Measurements from ENCODE around the gene EDN2.

Gene EDN2

GRCh38 chr1:41483960-41484401 is 502 bp downstream of the EDN2 start:
- no peak for TF ChIP-seq REST (IDR thresholded peaks at IDR 0.05; ENCODE audit: insufficient read depth in 1 of 2, low read depth in 2 of 2, low read length in 2 of 2)
- no peak for TF ChIP-seq POLR2AphosphoS5 (IDR thresholded peaks at IDR 0.05; ENCODE audit: low read depth, low read length)
- no peak for TF ChIP-seq FOXP2 (optimal IDR thresholded peaks at IDR 0.05; ENCODE audit: borderline replicate concordance, extremely low read depth, extremely low read length, insufficient read depth)
- no peak for TF ChIP-seq SIN3A (IDR thresholded peaks at IDR 0.05; ENCODE audit: borderline replicate concordance, insufficient read depth, low read length)
- TF ChIP-seq TAF1 (IDR thresholded peaks at IDR 0.05; ENCODE audit: borderline replicate concordance, insufficient read depth, low read length): no peak

DNA sequence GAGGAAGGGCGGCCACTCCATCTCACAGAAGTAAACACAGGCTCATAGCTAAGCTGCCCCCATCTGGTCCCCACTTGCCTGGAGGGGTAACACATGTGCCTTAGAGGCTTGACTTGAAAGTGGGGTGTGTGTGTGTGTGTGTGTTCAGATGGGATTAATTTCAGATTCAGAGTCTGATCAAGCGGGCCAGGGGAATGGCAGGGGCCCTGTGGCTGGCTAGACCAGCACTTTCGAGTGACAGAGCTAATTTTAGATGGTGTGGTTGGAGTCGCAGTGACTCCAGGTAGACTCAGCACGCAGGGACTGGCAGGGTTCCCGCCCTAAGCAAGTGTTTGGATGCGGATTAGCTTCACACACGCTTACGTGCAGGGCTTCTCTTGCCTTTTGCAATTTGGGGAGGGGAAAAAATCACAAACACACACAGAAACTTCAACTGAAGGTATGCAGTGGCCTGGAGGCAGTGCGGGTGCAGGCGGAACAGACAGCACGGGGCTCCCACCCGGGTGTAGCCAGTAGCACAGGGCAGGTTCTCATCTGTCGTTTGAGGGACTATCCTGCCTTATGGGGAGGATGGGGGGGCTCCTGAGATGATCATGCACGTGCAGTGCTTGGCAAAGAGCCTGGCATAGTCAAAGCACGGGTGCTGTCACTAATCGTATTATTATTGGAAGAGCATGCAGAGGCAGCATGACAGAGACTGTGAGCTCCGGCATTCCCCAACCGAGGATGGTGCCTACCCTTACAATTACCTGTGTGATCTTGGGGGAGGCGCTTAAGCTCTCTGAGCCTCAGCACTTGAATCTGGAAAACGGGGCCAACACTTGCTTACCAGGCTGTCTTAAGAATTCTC is 1.3 kb downstream of the EDN2 start:
- TF ChIP-seq FOXP2 (optimal IDR thresholded peaks at IDR 0.05; ENCODE audit: borderline replicate concordance, extremely low read depth, extremely low read length, insufficient read depth): no peak
- TF ChIP-seq POLR2AphosphoS5 (IDR thresholded peaks at IDR 0.05; ENCODE audit: low read depth, low read length): no peak
- TF ChIP-seq REST (IDR thresholded peaks at IDR 0.05; ENCODE audit: insufficient read depth in 1 of 2, low read depth in 2 of 2, low read length in 2 of 2): no peak
- TF ChIP-seq SIN3A (IDR thresholded peaks at IDR 0.05; ENCODE audit: borderline replicate concordance, insufficient read depth, low read length): no peak
- TF ChIP-seq TAF1 (IDR thresholded peaks at IDR 0.05; ENCODE audit: borderline replicate concordance, insufficient read depth, low read length): no peak

DNA sequence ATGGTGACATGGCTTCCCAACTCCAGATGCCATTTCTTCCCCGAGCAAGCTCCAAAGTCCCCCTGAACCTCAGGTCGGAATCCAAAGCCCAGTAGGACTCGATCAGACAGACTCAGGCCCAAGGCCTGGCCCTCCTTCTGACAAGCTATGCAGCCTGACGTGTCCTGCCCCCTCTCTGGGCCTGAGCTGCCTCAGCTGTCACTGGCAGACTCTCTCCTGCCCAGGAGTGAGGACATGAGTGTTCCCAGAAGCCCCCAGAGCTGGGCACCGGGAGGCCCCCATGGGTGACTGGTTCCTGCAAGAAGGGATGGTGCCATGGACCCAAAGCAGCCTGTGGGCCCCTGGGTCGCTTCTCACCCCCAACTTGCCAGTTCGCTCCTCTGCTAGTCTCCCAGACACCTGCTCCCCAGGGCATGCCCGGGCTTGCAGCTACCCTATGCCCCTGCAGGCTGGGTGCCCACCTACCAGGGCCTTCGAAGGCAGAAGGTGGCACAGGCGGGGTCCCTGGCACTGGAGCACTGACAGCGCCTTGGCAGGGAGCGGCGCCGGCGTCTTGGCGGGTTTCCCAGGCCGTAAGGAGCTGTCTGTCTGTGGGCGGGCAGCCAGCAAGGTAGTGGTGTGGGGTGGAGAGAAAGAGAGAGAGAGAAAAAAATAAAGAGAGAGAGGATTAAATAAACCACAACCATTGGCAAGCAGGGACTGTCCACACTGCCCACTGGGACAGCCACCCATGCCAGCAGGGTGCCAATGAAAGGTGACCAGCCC is 2.3 kb downstream of the EDN2 start:
- TF ChIP-seq POLR2AphosphoS5 (IDR thresholded peaks at IDR 0.05; ENCODE audit: low read depth, low read length) (no peak), REST (IDR thresholded peaks at IDR 0.05; ENCODE audit: insufficient read depth in 1 of 2, low read depth in 2 of 2, low read length in 2 of 2) (no peak), TAF1 (IDR thresholded peaks at IDR 0.05; ENCODE audit: borderline replicate concordance, insufficient read depth, low read length) (no peak), SIN3A (IDR thresholded peaks at IDR 0.05; ENCODE audit: borderline replicate concordance, insufficient read depth, low read length) (no peak), FOXP2 (optimal IDR thresholded peaks at IDR 0.05; ENCODE audit: borderline replicate concordance, extremely low read depth, extremely low read length, insufficient read depth) (no peak)

DNA sequence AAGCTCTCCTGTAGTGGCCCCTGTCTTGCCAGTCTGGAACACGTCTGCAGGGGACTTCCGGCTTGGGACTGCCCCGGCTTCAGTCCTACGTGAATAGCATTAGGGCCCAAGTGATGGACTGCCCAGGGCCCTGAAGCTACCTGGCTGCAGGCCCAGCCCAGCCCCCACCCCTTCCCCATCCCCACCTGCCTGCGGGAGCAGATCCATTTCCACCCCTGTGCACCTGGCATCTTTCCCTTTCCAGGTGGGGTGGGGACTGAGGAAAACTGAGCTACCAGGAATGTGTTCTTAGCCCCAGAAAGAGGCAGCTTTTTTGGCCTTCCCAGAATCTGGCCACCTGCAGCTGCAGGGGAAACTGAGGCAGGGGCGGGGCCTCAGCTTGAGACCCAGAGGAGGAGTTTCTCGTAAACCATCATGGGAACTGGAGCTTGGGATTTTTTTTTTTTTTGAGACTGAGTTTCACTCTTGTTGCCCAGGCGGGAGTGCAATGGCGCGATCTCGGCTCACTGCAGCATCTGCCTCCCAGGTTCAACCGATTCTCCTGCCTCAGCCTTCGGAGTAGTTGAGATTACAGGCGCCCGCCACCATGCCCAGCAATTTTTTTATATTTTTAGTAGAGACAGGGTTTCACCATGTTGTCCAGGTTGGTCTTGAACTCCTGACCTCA is 3.2 kb downstream of the EDN2 start:
- TF ChIP-seq SIN3A (IDR thresholded peaks at IDR 0.05; ENCODE audit: borderline replicate concordance, insufficient read depth, low read length): no peak
- TF ChIP-seq FOXP2 (optimal IDR thresholded peaks at IDR 0.05; ENCODE audit: borderline replicate concordance, extremely low read depth, extremely low read length, insufficient read depth): no peak
- no peak for TF ChIP-seq REST (IDR thresholded peaks at IDR 0.05; ENCODE audit: insufficient read depth in 1 of 2, low read depth in 2 of 2, low read length in 2 of 2)

Data from PFSK-1 (cell line).